Rectal smooth muscle tissue (tissue), 1 donor: ENCODE results near the gene IRF7.

Experiments used
- H3K27ac ChIP-seq: one replicate; pipeline ENCODE4 v1.7.0; 2013; ENCODE audit warnings: low read depth, low read length, inconsistent platforms
- H3K27me3 ChIP-seq: one replicate; pipeline ENCODE4 v1.7.0; 2013; ENCODE audit warnings: low read length; ENCODE audit not compliant: control insufficient read depth, insufficient read depth
- H3K36me3 ChIP-seq: one replicate; pipeline ENCODE4 v1.7.0; 2013; ENCODE audit warnings: low read length; ENCODE audit not compliant: control insufficient read depth, insufficient read depth
- H3K4me1 ChIP-seq: one replicate; pipeline ENCODE4 v1.7.0; 2013; ENCODE audit warnings: low read length; ENCODE audit not compliant: control insufficient read depth, insufficient read depth
- H3K4me3 ChIP-seq: one replicate; pipeline ENCODE4 v1.7.0; 2013; ENCODE audit warnings: low read length
- H3K9ac ChIP-seq: one replicate; pipeline ENCODE4 v1.7.0; 2013; ENCODE audit warnings: low read length

Gene IRF7

DNA sequence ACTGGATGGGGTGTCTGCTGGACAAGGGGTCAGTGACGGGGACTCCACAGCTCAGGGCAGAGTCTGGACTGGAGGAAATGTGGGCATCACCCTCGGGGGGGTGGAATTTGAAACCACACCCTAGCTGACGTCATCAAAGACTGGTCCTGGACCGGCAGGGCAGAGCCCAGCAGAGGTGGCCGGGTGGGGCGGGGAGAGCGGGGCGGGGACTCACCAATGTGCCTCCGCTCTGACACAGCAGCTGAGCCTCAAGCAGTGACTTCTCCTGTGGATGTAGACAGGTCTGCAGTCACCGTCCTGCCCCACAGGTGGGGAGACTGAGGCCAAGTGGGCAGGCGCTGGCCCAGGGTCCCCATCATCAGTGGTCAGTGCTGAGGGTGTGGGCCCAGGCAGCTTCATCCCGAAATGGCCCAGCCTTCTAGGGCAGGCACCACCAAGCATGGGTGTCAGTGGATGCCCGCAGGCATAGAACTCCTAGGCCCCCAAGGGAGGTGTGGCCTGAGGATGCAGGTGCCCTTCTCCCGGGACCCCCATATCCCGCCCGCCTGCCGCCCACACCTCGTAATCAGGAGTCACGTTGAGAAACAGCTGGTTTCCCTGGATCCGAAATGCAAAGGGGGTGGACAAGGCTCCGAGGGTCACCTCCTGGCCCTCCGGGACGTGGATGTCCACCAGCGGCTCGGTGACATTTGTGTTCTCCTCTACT, 8.4 kb upstream of the IRF7 start:
- Histone ChIP-seq H3K9ac (peak overlapping the region; percentile 30), H3K4me1 (no peaks in the 10 kb centered on the region), H3K27ac (no peak overlapping the region), H3K36me3 (peaks cover 3% of the 10 kb centered on the region), H3K27me3 (no peaks in the 10 kb centered on the region), H3K4me3 (peak overlapping the region; percentile 48)

GRCh38 chr11:623349-623869, 7.7 kb upstream of the IRF7 start:
- Histone ChIP-seq H3K27me3 (no peaks in the 10 kb centered on the region), H3K4me1 (no peaks in the 10 kb centered on the region), H3K36me3 (peaks cover 4% of the 10 kb centered on the region), H3K4me3 (no peak overlapping the region), H3K9ac (no peak overlapping the region), H3K27ac (no peak overlapping the region)

- Histone ChIP-seq H3K4me3 (no peak overlapping the region), H3K4me1 (no peaks in the 10 kb centered on the region), H3K36me3 (peaks cover 4% of the 10 kb centered on the region), H3K27ac (no peak overlapping the region), H3K9ac (no peak overlapping the region), H3K27me3 (no peaks in the 10 kb centered on the region)
These were observed 6.1 kb upstream of the IRF7 start for GRCh38 chr11:621838-622237.

- H3K36me3 ChIP-seq: peaks cover 4% of the 10 kb centered on the region
- H3K27me3 ChIP-seq: no peaks in the 10 kb centered on the region
- no peak overlapping the region for H3K9ac ChIP-seq
- H3K27ac ChIP-seq: no peak overlapping the region
- no peak overlapping the region for H3K4me3 ChIP-seq
- H3K4me1 ChIP-seq: no peaks in the 10 kb centered on the region
These were observed 5.4 kb upstream of the IRF7 start for GRCh38 chr11:620935-621814.

DNA sequence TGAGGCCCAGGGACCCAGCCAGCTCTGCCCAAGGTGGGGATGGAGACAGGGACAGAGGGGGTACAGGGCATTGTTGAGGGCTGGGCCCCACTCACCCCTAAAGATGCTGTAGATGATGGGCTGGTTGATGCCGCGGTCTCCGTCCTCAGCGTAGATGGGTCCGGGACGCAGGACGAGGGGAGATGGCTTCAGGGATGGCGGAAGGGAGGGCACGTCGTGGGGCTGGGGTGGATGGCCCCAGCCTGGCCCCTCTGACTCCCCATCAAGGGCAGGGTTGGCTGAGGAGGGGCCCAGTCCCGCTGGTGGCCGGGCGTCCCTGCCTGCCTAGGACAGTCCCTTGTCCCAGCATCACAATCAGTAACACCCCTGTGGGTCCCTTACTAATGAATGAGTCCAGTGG, 4.5 kb upstream of the IRF7 start:
- no peak overlapping the region for H3K27ac ChIP-seq
- H3K36me3 ChIP-seq: peaks cover 4% of the 10 kb centered on the region
- peaks cover 1% of the 10 kb centered on the region for H3K4me1 ChIP-seq
- H3K9ac ChIP-seq: no peak overlapping the region
- H3K4me3 ChIP-seq: no peak overlapping the region
- H3K27me3 ChIP-seq: no peaks in the 10 kb centered on the region

GRCh38 chr11:619628-620050, 3.9 kb upstream of the IRF7 start:
- Histone ChIP-seq H3K4me1 (peaks cover 4% of the 10 kb centered on the region), H3K27ac (no peak overlapping the region), H3K4me3 (no peak overlapping the region), H3K27me3 (no peaks in the 10 kb centered on the region), H3K36me3 (peaks cover 4% of the 10 kb centered on the region), H3K9ac (no peak overlapping the region)

DNA sequence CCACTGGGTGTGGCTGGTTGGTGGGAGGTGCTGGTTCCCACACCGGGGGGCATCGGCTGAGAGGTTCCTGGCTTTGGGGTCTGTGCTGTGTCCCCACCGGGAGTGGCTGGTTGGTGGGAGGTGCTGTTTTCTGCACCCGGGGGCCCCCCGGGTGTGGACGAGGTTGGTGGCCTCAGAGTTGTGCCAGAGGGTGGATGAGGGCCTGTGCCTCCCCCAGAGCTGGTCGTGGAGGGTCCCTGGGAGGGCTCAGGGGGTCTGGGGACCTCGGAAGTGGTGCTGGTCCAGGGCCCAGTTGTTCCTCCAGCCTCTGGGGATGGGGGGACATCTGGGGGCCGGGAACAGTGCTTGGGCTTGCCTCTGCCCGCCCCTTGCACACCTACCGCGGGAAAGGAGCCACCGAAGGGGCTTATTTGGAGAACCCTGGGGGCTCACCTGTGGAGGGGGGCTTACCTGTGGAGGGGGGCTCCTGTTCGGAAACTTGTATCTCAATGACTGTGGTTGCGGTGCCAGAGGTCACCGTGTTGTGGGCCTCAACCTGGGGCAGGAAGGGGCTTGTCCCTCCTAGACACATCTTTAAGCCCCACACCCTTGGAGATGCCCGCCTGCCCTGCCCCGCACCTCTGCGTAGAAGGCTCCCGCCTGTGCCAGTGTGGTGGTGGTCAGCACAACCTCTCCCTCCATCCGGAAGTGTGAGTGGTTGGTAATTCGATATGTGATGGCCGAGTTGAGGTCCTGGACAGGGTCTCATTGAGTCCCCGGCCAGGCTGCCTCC, 3.3 kb upstream of the IRF7 start:
- Histone ChIP-seq H3K4me1 (peaks cover 4% of the 10 kb centered on the region), H3K27me3 (no peaks in the 10 kb centered on the region), H3K27ac (no peak overlapping the region), H3K9ac (no peak overlapping the region), H3K4me3 (no peak overlapping the region), H3K36me3 (peaks cover 4% of the 10 kb centered on the region)

GRCh38 chr11:617912-618682, 2.3 kb upstream of the IRF7 start:
- H3K36me3 ChIP-seq: peaks cover 4% of the 10 kb centered on the region
- no peaks in the 10 kb centered on the region for H3K27me3 ChIP-seq
- peaks cover 4% of the 10 kb centered on the region for H3K4me1 ChIP-seq
- no peak overlapping the region for H3K9ac ChIP-seq
- no peak overlapping the region for H3K4me3 ChIP-seq
- H3K27ac ChIP-seq: no peak overlapping the region

- Histone ChIP-seq H3K4me1 (peaks cover 4% of the 10 kb centered on the region), H3K27ac (no peak overlapping the region), H3K4me3 (no peak overlapping the region), H3K27me3 (no peaks in the 10 kb centered on the region), H3K36me3 (peaks cover 4% of the 10 kb centered on the region), H3K9ac (no peak overlapping the region)
These were observed 1.6 kb upstream of the IRF7 start for GRCh38 chr11:617199-617911.

- no peaks in the 10 kb centered on the region for H3K27me3 ChIP-seq
- H3K9ac ChIP-seq: no peak overlapping the region
- peaks cover 4% of the 10 kb centered on the region for H3K4me1 ChIP-seq
- H3K4me3 ChIP-seq: peak overlapping the region; percentile 92
- H3K27ac ChIP-seq: peak overlapping the region; percentile 98
- H3K36me3 ChIP-seq: peaks cover 7% of the 10 kb centered on the region
These were observed 809 bp upstream of the IRF7 start for GRCh38 chr11:616320-617198.
